Measurements from ENCODE around the gene RILPL1.
"Not testable (repeated sequence)": the region's sequence is repeated elsewhere in the genome, so short reads cannot be mapped to it uniquely, and the experiment has no call there.

Gene RILPL1

GRCh38 chr12:123519141-123520001 lies 14.1 kb downstream of the RILPL1 start:
- H3K36me3 ChIP-seq (ENCODE audit: insufficient read depth, insufficient read length, low read length), result peaks cover 70% of the 10 kb centered on the region
- no peaks in the 10 kb centered on the region for H3K27me3 ChIP-seq (ENCODE audit: insufficient read depth, insufficient read length)
- H3K9me3 ChIP-seq (ENCODE audit: insufficient read depth, low read length), result no peaks in the 10 kb centered on the region
- peak; percentile 33 for DNase-seq (ENCODE audit: low read depth, low spot score)
- TF ChIP-seq YY1 (IDR thresholded peaks at IDR 0.05; ENCODE audit: insufficient read depth, insufficient read length) (no peak), SUZ12 (IDR thresholded peaks at IDR 0.05; ENCODE audit: extremely low read depth, insufficient read depth, insufficient read length) (no peak), ZNF274 (IDR thresholded peaks at IDR 0.05; ENCODE audit: low read depth, low read length) (no peak)
- H3K4me3 ChIP-seq (ENCODE audit: insufficient read length, low read depth), result no peak overlapping the region
- no peak overlapping the region for H3K9ac ChIP-seq (ENCODE audit: insufficient read length, low read depth)
- H3K4me1 ChIP-seq (ENCODE audit: insufficient read depth, insufficient read length), result peaks cover 11% of the 10 kb centered on the region

- Histone ChIP-seq H3K9ac (ENCODE audit: insufficient read length, low read depth) (no peak overlapping the region), H3K4me1 (ENCODE audit: insufficient read depth, insufficient read length) (peaks cover 11% of the 10 kb centered on the region), H3K36me3 (ENCODE audit: insufficient read depth, insufficient read length, low read length) (peaks cover 72% of the 10 kb centered on the region), H3K27me3 (ENCODE audit: insufficient read depth, insufficient read length) (no peaks in the 10 kb centered on the region), H3K4me3 (ENCODE audit: insufficient read length, low read depth) (no peak overlapping the region), H3K9me3 (ENCODE audit: insufficient read depth, low read length) (no peaks in the 10 kb centered on the region)
- DNase-seq (ENCODE audit: low read depth, low spot score), result no peak
- no peak for TF ChIP-seq SUZ12 (IDR thresholded peaks at IDR 0.05; ENCODE audit: extremely low read depth, insufficient read depth, insufficient read length)
- TF ChIP-seq YY1 (IDR thresholded peaks at IDR 0.05; ENCODE audit: insufficient read depth, insufficient read length), result no peak
- no peak for TF ChIP-seq ZNF274 (IDR thresholded peaks at IDR 0.05; ENCODE audit: low read depth, low read length)
Measured at GRCh38 chr12:123516216-123516780, 17.2 kb downstream of the RILPL1 start.

- H3K9ac ChIP-seq (ENCODE audit: insufficient read length, low read depth); H3K4me3 ChIP-seq (ENCODE audit: insufficient read length, low read depth); H3K4me1 ChIP-seq (ENCODE audit: insufficient read depth, insufficient read length); DNase-seq (ENCODE audit: low read depth, low spot score); H3K27me3 ChIP-seq (ENCODE audit: insufficient read depth, insufficient read length); H3K9me3 ChIP-seq (ENCODE audit: insufficient read depth, low read length): not testable (repeated sequence)
- peaks cover 71% of the 10 kb centered on the region for H3K36me3 ChIP-seq (ENCODE audit: insufficient read depth, insufficient read length, low read length)
Measured at GRCh38 chr12:123514582-123515221, 18.8 kb downstream of the RILPL1 start.

GRCh38 chr12:123513805-123514204 lies 19.7 kb downstream of the RILPL1 start:
- no peak overlapping the region for H3K4me3 ChIP-seq (ENCODE audit: insufficient read length, low read depth)
- no peaks in the 10 kb centered on the region for H3K9me3 ChIP-seq (ENCODE audit: insufficient read depth, low read length)
- no peak for DNase-seq (ENCODE audit: low read depth, low spot score)
- H3K36me3 ChIP-seq (ENCODE audit: insufficient read depth, insufficient read length, low read length), result peaks cover 68% of the 10 kb centered on the region
- no peaks in the 10 kb centered on the region for H3K27me3 ChIP-seq (ENCODE audit: insufficient read depth, insufficient read length)
- H3K4me1 ChIP-seq (ENCODE audit: insufficient read depth, insufficient read length), result peaks cover 5% of the 10 kb centered on the region
- no peak for TF ChIP-seq SUZ12 (IDR thresholded peaks at IDR 0.05; ENCODE audit: extremely low read depth, insufficient read depth, insufficient read length)
- no peak for TF ChIP-seq ZNF274 (IDR thresholded peaks at IDR 0.05; ENCODE audit: low read depth, low read length)
- no peak for TF ChIP-seq YY1 (IDR thresholded peaks at IDR 0.05; ENCODE audit: insufficient read depth, insufficient read length)
- H3K9ac ChIP-seq (ENCODE audit: insufficient read length, low read depth), result no peak overlapping the region

- TF ChIP-seq YY1 (IDR thresholded peaks at IDR 0.05; ENCODE audit: insufficient read depth, insufficient read length), result no peak
- DNase-seq (ENCODE audit: low read depth, low spot score), result no peak
- H3K4me1 ChIP-seq (ENCODE audit: insufficient read depth, insufficient read length), result peaks cover 5% of the 10 kb centered on the region
- no peak overlapping the region for H3K4me3 ChIP-seq (ENCODE audit: insufficient read length, low read depth)
- H3K36me3 ChIP-seq (ENCODE audit: insufficient read depth, insufficient read length, low read length), result peaks cover 63% of the 10 kb centered on the region
- H3K9ac ChIP-seq (ENCODE audit: insufficient read length, low read depth), result no peak overlapping the region
- no peaks in the 10 kb centered on the region for H3K9me3 ChIP-seq (ENCODE audit: insufficient read depth, low read length)
- no peaks in the 10 kb centered on the region for H3K27me3 ChIP-seq (ENCODE audit: insufficient read depth, insufficient read length)
Measured at GRCh38 chr12:123512838-123513665, 20.5 kb downstream of the RILPL1 start.

GRCh38 chr12:123506843-123507236 lies 26.7 kb downstream of the RILPL1 start:
- no peak overlapping the region for H3K4me3 ChIP-seq (ENCODE audit: insufficient read length, low read depth)
- DNase-seq (ENCODE audit: low read depth, low spot score), result no peak
- peaks cover 11% of the 10 kb centered on the region for H3K4me1 ChIP-seq (ENCODE audit: insufficient read depth, insufficient read length)
- no peaks in the 10 kb centered on the region for H3K9me3 ChIP-seq (ENCODE audit: insufficient read depth, low read length)
- H3K36me3 ChIP-seq (ENCODE audit: insufficient read depth, insufficient read length, low read length), result peaks cover 45% of the 10 kb centered on the region
- no peaks in the 10 kb centered on the region for H3K27me3 ChIP-seq (ENCODE audit: insufficient read depth, insufficient read length)
- H3K9ac ChIP-seq (ENCODE audit: insufficient read length, low read depth), result no peak overlapping the region
- TF ChIP-seq ZNF274 (IDR thresholded peaks at IDR 0.05; ENCODE audit: low read depth, low read length) (no peak), SUZ12 (IDR thresholded peaks at IDR 0.05; ENCODE audit: extremely low read depth, insufficient read depth, insufficient read length) (no peak)
